Measurements from ENCODE around the gene MICALL2.

- no peak for TF ChIP-seq POLR2AphosphoS5 (IDR thresholded peaks at IDR 0.05; ENCODE audit: borderline replicate concordance, low read depth, low read length)
- TF ChIP-seq EZH2 (IDR thresholded peaks at IDR 0.05), result no peak
- no peak for TF ChIP-seq FOXP2 (optimal IDR thresholded peaks at IDR 0.05; ENCODE audit: control extremely low read depth, extremely low read length, insufficient read depth)
These were observed 7.1 kb downstream of the MICALL2 start for GRCh38 chr7:1452205-1452604.

Measured in SK-N-MC (cell line).